HG02678 (cell line): ENCODE results near the gene TMEM178B.
"Not testable (repeated sequence)": the region's sequence is repeated elsewhere in the genome, so short reads cannot be mapped to it uniquely, and the experiment has no call there.

ENCODE experiments used
- ATAC-seq: cut with Tn5 transposase; IDR thresholded peaks from one replicate; pipeline ENCODE4 v1.9.1; 2021; ENCODE audit warnings: mild to moderate bottlenecking, moderate library complexity; ENCODE audit not compliant: unreplicated experiment

Gene TMEM178B

DNA sequence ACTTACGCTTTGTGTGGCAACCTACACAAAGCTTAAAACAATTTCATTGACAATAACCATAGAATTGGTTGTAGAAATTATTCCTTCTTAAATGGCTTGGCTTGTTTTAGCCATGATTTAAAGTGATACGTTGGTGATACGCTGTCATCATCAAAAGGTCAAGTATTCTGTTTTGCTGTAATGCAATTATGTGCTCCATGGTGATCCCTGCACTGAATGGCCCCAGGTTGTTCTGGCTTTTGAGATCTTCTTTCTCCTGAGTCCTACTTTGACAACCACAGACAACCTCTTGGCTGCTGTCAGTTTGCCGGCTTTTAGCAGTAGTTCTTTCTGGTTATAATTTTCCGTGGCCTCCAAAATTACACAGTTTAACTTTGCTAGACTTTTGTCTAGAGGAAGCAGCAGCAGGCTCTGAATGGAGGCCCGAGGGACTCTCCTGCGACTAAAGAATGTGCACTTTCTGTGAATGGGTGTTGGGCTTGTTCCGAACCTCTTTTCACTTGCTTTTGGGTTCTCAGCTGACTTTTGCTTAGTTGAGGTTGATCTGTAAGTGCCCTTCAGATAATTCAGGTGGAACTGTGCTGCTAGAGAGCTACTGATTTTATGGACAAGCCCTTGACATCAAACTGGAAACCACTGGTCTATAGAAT, 104.7 kb downstream of the TMEM178B start:
- ATAC-seq, result no peak

DNA sequence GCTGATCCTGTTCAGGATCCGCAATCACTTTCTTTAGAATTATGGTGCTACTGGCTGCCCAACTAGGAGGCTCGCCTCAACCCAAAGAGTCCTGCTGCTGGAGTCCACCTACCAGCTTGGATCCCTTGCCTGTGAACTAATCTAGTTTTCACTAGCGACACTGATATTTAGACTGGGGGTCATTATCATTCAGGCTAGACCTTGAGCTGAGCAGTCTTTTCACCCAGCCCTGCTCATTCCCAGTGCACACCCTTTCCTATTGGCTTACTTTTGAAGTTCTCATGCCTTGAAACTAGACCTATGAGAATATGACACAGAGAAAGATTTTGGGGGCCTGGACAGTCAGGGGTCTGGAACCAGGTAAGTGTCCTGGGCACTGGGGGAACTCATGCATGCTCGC, 107.9 kb downstream of the TMEM178B start:
- no peak for ATAC-seq

DNA sequence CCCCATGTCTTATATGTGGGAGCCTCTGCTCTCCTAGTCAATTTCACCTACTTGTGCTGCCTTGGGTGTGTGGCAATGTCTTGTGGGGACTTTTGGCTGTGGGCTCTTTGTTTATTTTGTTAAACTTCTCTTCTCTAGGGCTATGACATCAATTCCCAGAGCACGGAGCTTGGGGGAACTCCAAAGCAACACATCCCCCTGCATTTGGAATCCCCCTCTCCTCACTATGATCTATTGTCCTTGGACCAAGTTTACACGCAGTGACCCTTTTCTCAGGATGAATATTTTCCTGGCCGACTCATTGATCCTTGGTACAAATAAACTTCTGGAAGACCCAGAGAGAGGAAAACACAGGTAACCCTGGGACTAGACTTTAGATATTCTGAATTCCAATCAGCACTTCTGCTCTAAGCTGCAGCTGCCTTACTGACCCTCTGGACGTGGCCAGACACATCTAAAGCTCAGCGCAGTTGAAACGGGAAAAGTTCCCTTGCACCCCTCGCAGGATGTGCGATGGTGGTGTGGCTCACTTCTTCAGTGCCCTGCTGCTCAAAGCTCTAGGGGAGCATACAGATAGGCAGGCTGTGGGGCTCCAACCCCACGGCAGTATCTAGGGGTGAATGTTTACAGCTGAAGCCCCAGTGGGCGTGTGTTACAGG, 110.8 kb downstream of the TMEM178B start:
- no peak for ATAC-seq

DNA sequence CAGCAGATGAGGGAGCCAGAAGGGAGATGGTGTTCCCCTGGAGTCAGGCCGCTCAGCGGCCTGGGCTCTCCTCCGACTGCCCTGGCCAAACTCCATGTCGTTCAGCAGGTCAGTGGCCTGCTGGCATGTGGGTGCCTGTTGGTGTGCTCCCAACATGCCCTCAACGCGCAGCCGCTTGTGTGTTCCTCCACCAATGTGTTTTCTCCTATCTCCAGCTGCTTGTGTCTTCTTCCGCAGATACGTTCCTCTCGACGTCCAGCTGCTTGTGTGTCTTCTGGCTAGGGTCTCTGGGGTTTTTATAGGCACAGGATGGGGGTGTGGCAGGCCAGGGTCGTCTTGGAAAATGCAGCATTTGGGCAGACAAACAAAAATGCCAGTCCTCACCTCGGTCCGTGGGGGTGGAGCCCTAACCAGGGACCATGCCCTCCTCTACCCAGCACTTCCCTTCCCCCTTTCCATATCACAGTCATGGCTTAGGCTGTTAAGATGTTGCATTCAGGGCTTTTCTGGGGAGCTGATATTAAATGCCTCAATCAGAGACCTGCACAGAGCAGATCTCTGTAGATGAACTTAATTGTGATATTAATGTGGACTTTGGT, 111.6 kb downstream of the TMEM178B start:
- no peak for ATAC-seq

DNA sequence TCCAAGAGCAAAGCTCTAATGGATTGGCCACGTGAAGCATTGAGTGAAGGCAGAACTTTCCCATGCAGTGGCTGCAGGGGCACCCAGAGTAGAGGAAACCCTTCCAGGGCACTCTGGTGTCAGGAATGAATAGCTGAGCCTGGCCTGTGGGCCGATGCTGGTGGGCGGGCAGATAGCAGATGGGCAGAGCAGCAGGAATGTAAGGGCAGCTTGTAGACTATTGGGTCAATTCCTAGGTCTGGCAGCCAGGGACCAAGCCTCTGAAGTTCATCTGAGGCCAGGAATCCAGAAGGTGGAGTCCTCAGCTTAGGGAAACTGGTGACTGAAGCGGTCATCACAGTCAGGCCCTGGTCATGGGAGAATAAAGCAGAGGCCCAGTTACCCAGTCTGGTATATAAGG, 115.4 kb downstream of the TMEM178B start:
- ATAC-seq, result no peak

DNA sequence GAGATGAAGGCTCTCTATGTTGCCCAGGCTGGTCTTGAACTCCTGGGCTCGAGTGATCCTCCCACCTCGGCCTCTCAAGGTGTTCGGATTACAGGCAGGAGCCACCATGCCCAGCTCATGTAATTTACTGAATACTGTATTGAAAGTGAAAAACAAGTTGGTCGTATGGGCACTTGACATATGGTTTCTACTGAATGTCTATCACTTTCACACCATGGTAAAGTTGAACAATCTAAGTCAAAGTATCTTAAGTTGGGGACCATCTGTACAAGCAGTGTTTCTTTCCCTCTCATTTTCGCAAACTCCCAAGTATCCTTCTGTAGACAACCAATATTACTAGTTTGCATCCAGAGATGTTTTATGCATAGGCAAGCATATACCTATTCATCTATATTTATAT, 116.6 kb downstream of the TMEM178B start:
- ATAC-seq, result no peak

DNA sequence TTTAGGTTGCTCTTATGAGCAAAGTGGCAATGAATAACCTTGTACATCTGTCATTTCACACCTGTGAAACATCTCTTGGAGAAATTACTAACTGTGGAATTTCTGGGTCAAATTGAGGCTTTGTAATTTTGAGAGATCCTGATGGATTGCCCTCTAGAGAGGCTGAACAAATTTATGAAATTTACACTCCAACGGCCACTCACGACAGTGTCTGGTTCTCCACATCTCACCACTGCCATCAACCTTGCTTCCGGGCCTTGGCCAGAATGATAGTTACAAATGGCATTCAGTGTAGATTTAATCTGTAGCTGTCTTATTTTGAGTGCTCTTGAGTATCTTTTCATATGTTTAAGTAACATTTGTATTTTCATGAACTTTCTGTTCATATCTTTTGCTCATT, 117.4 kb downstream of the TMEM178B start:
- ATAC-seq, result no peak

DNA sequence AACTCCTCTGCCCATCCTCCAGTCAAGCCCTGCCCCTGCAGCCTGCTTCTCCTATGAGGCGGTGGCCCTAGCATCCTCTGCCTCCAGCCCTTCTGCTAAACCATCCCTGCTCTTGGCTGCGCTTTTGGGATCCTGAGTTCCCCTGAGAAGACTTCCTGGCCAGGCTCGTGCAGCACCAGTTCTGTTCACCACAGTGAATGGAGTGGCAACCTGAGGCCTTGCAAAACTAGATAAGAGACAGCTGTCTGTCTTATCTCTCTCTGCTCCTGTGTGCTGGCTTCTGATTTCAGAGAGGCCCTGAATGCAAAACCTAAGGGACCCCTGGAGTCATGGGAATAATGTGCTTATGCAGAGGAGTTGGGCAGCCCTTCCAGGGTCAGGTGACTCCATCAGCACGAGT, 119.2 kb downstream of the TMEM178B start:
- no peak for ATAC-seq

DNA sequence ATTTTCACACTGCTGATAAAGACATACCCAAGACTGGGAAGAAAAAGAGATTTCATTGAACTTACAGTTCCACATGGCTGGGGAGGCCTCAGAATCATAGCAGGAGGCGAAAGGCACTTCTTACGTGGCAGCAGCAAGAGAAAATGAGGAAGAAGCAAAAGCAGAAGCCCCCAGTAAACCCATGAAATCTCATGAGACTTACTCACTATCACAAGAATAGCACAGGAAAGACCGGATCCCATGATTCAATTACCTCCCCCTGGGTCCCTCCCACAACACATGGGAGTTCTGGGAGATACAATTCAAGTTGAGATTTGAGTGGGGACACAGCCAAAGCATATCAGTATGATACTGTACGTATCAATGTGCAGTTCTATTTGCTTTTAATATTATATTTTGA, 121.9 kb downstream of the TMEM178B start:
- not testable (repeated sequence) for ATAC-seq

DNA sequence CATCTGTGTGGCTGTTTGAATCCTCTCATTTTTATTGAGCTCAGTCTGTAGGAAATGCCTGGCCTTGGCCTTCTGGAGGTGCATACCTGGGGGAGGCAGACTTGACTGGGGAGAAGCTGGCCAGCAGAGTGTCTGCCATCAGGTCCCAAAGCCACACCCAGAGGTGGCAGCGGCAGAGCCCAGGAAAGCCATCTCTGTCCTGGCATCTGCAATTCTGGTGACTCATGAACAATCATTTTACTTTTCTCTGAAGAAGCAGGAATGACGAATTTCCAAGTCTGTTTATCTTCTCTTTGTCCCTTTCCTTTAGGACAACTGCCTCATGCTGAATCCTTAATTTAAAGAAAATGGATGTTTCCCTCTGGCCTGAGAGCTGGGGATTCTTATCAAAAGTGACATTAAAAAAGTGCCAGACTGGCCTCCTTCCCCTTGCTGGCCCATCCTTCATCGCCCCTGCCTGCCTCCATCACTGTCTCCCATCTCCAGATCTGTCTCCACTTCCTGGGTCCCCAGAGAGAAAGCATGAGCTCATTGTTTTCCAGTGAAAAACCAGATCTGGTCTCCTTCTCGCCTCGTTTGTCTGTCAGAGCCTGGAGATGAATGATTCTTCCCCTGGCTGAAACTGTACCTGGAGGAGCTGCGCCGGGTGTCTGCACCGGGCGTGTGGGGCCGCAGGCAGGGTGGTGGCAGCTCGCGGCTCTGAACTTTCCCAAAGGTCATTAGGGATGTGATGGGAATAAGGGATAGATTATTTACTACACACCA, 124.5 kb downstream of the TMEM178B start:
- ATAC-seq, result no peak

DNA sequence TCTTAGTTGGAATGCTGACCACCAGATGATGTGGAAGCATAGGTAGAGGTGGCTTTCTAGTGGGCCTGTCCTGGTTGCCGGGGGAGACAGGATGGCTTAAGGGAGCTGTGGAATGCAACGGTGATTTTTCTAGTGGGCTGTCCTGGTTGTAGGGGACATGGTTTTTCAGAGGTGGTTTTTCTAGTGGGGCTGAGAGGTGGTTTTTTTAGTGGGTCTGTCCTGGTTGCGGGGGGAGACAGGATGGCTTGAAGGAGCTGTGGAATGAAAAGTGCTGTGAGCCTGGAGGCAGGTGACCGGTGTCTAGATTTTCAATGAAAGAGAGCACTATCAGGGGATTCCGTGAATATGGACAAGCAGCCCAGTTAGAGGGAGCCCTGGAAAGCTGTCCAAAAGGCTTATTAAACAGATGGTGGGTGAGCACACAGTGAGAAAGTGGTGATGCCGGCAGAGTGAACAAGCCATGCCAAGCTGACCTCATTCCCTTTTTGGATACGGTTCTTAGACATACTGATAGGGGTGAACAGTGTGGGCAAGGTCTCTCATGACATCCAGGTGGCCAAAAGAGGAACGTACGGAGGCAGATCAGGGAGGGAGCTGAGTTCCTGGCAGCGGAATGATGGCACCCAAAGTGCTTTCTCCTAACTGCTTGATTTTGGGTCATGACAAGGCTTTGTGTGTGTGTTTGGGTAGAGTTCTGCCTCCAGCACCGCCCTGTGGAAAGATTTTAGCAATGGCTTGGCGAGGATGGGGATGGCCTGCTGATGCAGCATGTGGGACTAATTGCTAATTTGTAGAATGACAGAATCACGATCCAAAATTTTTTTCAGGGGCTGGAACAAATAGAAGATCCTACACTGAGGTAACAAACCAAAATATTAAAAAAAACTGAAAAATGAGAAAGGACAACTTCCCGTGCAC, 126.6 kb downstream of the TMEM178B start:
- ATAC-seq, result no peak

DNA sequence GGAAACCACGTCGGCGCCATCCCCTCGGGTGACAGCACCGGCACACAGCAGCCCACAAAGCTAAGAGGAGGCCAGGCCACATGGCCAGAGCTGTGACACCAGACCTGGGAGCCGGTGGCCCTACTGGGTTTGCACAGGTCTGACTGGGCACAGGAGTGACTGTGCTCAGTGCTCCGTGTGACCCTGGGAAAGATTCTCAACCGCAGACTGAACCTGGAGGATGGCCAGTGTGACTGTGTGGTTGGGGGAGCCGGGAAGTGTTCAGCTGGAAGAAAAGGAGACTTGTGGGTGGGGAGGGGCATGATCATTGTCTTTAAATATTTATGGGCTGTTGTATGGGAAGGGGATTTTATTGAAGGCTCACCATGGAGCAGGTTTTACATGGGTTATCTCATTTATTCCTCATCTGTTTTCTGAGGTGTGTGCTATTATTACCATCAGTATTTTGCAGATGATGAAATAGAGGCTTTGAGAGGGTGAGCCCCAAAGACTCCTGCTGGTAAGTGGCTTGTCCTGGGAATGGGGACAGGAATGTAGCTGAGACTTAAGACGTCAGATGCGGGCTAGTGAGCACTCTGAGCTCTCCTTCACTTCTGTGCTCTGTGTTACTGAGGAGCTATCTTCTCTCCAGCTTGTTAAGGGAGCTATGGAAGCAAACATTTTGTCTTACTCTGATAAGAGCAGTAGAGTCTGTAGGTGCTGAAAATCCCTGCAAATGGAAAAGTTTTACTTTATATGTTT, 127.5 kb downstream of the TMEM178B start:
- ATAC-seq, result no peak

DNA sequence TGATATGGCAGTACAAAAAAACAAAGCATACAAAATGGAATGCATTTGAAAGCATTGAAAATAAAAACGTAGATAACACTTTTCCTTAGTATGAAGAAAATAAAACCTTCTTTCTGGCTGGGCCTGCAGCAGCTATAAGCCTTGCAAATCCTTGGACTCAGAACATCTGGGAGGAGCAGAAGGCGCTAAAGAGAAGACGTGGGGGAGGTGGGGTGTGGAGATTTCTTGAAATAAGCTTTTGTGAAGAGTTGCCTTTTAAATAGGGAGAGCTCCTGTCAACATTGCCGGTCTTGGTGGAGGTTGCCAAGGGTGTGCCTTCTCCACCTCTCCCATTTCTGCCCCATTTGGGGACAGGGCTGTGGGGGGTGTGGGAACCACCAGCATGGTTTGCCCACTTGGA, 128.7 kb downstream of the TMEM178B start:
- ATAC-seq, result no peak

DNA sequence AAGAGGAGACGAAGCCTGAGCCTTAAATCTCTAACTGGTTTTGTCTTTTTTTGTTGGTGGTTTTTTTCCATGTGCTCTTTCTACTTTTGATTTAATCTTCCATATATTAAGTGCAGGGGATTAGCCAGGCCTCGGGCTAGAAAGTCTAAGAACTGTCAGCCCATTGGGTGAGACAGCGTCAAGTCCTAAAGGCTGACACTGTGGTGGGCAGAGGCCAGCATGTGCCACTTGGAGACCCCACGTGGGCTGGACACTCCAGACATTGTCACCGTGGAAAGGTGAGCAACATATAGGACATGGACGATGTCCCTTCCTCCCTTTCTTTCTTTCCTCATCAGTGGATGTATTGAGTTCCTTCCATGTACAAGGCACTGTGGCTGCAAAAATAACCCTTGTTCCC, 129.3 kb downstream of the TMEM178B start:
- no peak for ATAC-seq

DNA sequence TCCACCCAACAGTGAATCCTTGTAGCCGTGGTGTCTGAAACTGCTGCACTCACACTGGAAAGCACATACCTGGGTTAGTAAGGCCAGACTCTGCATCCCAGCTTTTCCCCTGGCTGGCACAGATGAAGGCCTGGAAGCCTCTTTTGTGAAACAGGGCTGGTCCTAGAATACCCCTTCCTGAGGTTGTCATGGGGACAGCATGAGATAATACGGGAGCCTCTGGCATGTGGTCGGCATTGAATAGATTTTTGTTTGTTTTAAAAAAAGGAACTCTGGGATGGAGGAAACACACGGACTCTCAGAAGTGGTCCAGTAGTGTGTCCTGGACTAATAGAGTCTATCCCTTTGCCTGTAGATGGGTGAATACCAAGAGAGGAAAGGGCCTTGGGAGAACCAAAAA, 129.7 kb downstream of the TMEM178B start:
- no peak for ATAC-seq

DNA sequence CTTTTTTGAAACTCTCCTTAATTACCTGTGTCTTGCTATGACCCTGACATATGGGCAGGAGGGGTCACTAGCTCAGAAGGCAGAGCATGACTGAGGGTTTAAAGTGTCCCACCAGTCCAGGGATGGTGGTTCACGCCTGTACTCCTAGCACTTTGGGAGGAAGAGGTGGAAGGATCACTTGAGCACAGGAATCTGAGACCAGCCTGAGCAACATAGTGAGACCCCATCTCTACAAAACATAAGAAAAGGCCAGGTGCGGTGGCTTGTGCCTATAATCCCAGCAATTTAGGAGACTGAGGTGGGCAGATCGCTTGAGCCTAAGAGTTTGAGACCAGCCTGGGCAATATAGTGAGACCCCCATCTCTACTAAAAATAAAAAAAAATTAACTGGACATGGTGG, 133.8 kb downstream of the TMEM178B start:
- no peak for ATAC-seq

DNA sequence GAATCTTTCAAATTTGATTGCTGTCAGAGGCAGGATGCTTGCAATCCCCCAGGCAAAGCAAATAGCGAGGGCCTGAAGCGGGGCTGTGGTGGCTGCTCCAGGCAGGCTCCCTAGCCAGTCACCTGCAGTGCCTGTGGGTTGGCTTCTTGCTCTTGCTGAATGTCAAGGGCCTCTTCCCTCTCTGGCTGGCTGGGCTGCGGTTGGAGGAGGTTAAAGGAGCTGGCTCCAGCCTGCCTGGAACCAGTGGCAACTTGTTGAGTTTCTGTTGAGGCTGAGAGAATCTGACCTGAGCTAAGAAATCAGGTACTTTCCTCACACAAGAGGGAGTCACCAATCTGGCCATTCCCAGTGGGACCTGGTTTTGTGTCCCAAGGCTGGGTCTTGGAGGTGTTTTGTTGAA, 134.7 kb downstream of the TMEM178B start:
- ATAC-seq, result no peak

DNA sequence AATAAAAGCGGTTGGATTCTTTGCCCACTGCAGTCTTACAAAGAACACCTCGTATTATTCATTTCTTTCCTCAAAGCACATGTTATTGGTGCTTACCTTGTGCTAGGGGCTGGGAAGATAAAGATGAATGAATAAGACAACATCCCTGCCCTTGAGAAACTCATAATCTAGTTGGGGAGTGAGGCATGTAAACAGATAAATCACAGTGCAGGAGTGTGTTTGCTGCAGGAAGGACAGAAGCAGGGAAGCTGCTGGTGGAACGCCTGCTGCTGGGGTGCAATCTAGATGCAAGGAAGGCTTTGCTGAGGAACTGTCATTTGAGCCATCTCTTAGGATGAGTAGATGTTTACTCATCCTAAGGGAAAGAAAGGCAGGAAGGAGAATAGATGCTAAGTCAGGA, 135.6 kb downstream of the TMEM178B start:
- ATAC-seq, result no peak

DNA sequence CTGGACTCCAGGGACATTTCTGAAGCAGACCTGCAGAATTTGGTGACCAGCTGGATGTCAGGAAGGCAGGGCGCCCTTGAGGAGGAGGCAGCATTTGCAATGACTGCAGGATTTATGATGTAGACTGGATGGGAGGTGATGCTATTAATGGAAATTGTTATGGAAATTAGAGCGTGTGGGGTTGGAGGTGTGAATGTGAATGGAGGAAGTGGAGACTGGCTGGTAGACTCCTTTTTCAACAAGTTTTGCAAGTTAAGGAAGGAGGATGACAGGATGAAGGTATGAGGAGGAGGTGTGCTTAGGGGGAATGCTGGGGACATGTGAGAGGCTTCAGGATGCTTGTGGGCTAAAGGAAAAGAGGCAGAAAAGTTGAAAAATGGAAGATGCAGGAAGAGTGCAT, 137.0 kb downstream of the TMEM178B start:
- ATAC-seq, result no peak

DNA sequence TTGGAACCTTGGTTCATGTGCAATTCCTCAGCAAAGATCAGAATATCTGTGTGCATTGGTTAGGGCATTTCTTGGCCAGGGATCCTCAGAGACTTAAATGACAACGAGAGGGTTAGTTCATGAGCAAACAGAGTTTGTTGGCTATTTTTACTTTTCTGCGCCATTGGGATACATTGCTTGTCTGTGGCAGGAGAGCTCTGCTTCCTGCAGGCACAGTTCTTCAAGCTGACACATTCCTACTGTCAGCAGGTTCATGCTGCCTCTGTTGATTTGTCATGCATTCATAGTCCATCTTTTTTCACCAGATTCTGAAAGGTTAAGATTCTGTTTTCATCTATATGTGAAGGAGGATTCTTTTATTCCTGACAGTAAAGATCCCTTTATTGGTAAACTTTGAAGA, 139.4 kb downstream of the TMEM178B start:
- no peak for ATAC-seq
